GM23338 (cell line): ENCODE measurements around the gene ARHGAP42. TPM values are rescaled to one million over a fixed set of nuclear protein-coding genes. Genes with fewer than 3 reads are reported as not detected.

ENCODE experiments used
- polyA plus RNA-seq: library from polyadenylated mRNA; unstranded; fragments of >200 nt; fragmentation: Nextera tagmentation; extraction: Ambion mirVana; gene quantifications from 2 replicates; pipeline ENCODE4 v1.2.1, GENCODE V29; 2016
- small RNA-seq: library from RNA; depleted of rRNA; stranded (forward); fragments of <200 nt; gene quantifications from one replicate; pipeline ENCODE3, GENCODE V24; 2014; ENCODE audit warnings: low replicate concordance
- total RNA-seq: library from RNA; depleted of rRNA; stranded (reverse); fragments of >200 nt; shearing (Covaris generic); gene quantifications from 2 replicates; pipeline ENCODE4 v1.2.3, GENCODE V29; 2014

The ARHGAP42 gene
- total and polyA plus RNA-seq, 2 experiments from 2014 or later = 23.7 to 35.7 TPM

Small RNA genes lying within 50 kb of the gene (small RNA-seq; reads per million reads assigned to genes)
- not detected for gene RN7SL222P
